ENCODE measurements around the gene PLCH1. TPM values are rescaled to one million over a fixed set of nuclear protein-coding genes. Genes with fewer than 3 reads are reported as not detected.

The PLCH1 gene
- total and polyA plus RNA-seq, 2 experiments from 2014 or later, result 8.1 to 25.3 TPM

- Histone ChIP-seq H3K36me3 (ENCODE audit: insufficient read depth) (no peaks in the 10 kb centered on the region), H3K79me2 (replicated peaks; ENCODE audit: insufficient read depth) (peaks cover 15% of the 10 kb centered on the region), H3K9me2 (ENCODE audit: insufficient read depth) (no peaks in the 10 kb centered on the region), H3K27ac (ENCODE audit: low read depth) (no peak overlapping the region), H3K4me1 (ENCODE audit: insufficient read depth) (peaks cover 64% of the 10 kb centered on the region), H3K27me3 (ENCODE audit: insufficient read depth) (peaks cover 3% of the 10 kb centered on the region; the same call in 1 of the 2 replicates), H4K20me1 (replicated peaks; ENCODE audit: insufficient read depth) (no peaks in the 10 kb centered on the region; the same call in 1 of the 2 replicates), H3K4me3 (peak overlapping the region; percentile 2; the same call in 1 of the 2 replicates), H3K4me2 (peak overlapping the region; percentile 65), H2AFZ (peak overlapping the region; percentile 5; the same call in 1 of the 2 replicates), H3F3A (replicated peaks; ENCODE audit: low read depth) (no peaks in the 10 kb centered on the region)
- TF ChIP-seq ZNF462 (CRISPR knock-in tag; IDR thresholded peaks at IDR 0.05), result no peak
- TF ChIP-seq NANOG (IDR thresholded peaks at IDR 0.05; ENCODE audit: borderline replicate concordance), result no peak
- no peak for TF ChIP-seq POLR2AphosphoS5 (IDR thresholded peaks at IDR 0.05; ENCODE audit: low read depth)
- no peak for TF ChIP-seq JUNB (IDR thresholded peaks at IDR 0.05; ENCODE audit: unreplicated experiment)
- no peak for TF ChIP-seq ZNF114 (CRISPR knock-in tag; IDR thresholded peaks at IDR 0.05)
- no peak for TF ChIP-seq CREB1 (CRISPR knock-in tag; IDR thresholded peaks at IDR 0.05; ENCODE audit: low read depth)
- no peak for TF ChIP-seq EZH2phosphoT487 (IDR thresholded peaks at IDR 0.05; ENCODE audit: unreplicated experiment)
- no peak for TF ChIP-seq CTCF (conservative IDR thresholded peaks at IDR 0.05; ENCODE audit: low read depth in 2 of 2)
- TF ChIP-seq ETS1 (IDR thresholded peaks at IDR 0.05), result no peak
- TF ChIP-seq STAT1 (IDR thresholded peaks at IDR 0.05; ENCODE audit: unreplicated experiment), result no peak
- TF ChIP-seq REST (IDR thresholded peaks at IDR 0.05; ENCODE audit: unreplicated experiment), result no peak
- no peak for TF ChIP-seq ZNF331 (CRISPR knock-in tag; IDR thresholded peaks at IDR 0.05; ENCODE audit: low read depth)
- no peak for TF ChIP-seq EZH2 (IDR thresholded peaks at IDR 0.05; ENCODE audit: low read depth, unreplicated experiment)
- no peaks in the 10 kb centered on the region for H3K36me3 Mint-ChIP-seq (ENCODE audit: low read depth)
- H3K4me3 Mint-ChIP-seq, result peak overlapping the region; percentile 76; the same call in 2 of the 3 replicates
- peaks cover 58% of the 10 kb centered on the region for H3K4me1 Mint-ChIP-seq
- DNase-seq (ENCODE audit: low spot score), result peak; percentile 15
- ATAC-seq, result no peak
- no peaks in the 10 kb centered on the region for H3K9me3 Mint-ChIP-seq
- peaks cover 15% of the 10 kb centered on the region for H3K27me3 Mint-ChIP-seq (ENCODE audit: insufficient read depth, low read depth, poor library complexity)
- H3K27ac Mint-ChIP-seq, result peak overlapping the region; percentile 74
Observed at GRCh38 chr3:155747286-155747945, 2.5 kb upstream of the PLCH1 start.
